ENCODE data around the gene PRKACG.

DNA sequence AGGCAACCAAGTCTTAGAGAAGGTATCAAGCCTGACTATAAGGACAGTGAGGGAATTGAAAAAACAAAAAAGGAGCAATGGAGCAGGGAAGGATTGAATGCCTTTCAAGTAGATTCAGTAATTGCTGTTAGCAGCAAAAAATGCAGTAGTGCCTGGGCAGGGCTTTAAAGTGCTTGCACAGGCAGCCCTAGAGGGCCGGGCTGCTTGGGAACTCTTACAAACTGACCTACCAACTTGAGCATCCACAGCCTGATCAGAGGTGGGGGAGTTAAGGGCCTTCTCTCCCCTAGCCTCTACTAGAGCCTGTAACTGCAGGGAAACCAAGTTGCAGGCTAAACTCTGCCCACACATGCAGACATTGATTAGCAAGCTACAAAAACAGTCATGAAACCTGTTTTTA is 41.1 kb upstream of the PRKACG start:
- TF ChIP-seq POLR2A (IDR thresholded peaks at IDR 0.05; ENCODE audit: control extremely low read depth in 1 of 2, low read depth in 2 of 2, low read length in 2 of 2) (no peak), SP2 (IDR thresholded peaks at IDR 0.05; ENCODE audit: low read length) (no peak), CTCF (IDR thresholded peaks at IDR 0.05; ENCODE audit: control extremely low read depth in 1 of 3, insufficient read depth in 1 of 3, low read depth in 1 of 3, low read length in 3 of 3) (no peak), ATF2 (IDR thresholded peaks at IDR 0.05; ENCODE audit: low read length) (no peak), SIN3A (conservative IDR thresholded peaks at IDR 0.05 in 1 of 2, IDR thresholded peaks at IDR 0.05 in 1 of 2; ENCODE audit: low read depth in 1 of 2, low read length in 2 of 2) (no peak), POLR2AphosphoS5 (IDR thresholded peaks at IDR 0.05; ENCODE audit: low read depth, low read length) (no peak), RAD21 (IDR thresholded peaks at IDR 0.05 in 1 of 2, conservative IDR thresholded peaks at IDR 0.05 in 1 of 2; ENCODE audit: low read depth in 2 of 2, low read length in 2 of 2) (no peak), RFX5 (IDR thresholded peaks at IDR 0.05; ENCODE audit: borderline replicate concordance, low read depth, low read length) (no peak), FOSL1 (IDR thresholded peaks at IDR 0.05; ENCODE audit: insufficient read depth, low read depth, low read length) (no peak), CHD1 (IDR thresholded peaks at IDR 0.05; ENCODE audit: low read depth, low read length) (no peak), MAX (IDR thresholded peaks at IDR 0.05) (no peak)

Data from H1 (cell line).